HG03139 (cell line): ENCODE results near the gene COQ8A.
"Not testable (repeated sequence)": the region's sequence is repeated elsewhere in the genome, so short reads cannot be mapped to it uniquely, and the experiment has no call there.

Source experiments
- ATAC-seq: cut with Tn5 transposase; IDR thresholded peaks from one replicate; pipeline ENCODE4 v1.9.1; 2021; ENCODE audit not compliant: unreplicated experiment

The COQ8A gene

GRCh38 chr1:226920446-226920894 is 19.6 kb upstream of the COQ8A start:
- ATAC-seq, result no peak

GRCh38 chr1:226921504-226921903 is 18.6 kb upstream of the COQ8A start:
- ATAC-seq, result no peak

GRCh38 chr1:226929260-226930111 is 10.6 kb upstream of the COQ8A start:
- not testable (repeated sequence) for ATAC-seq

GRCh38 chr1:226934483-226935237 is 5.4 kb upstream of the COQ8A start:
- ATAC-seq, result no peak

- no peak for ATAC-seq
Observed at GRCh38 chr1:226937940-226938725, 2.0 kb upstream of the COQ8A start.

- ATAC-seq, result no peak
Observed at GRCh38 chr1:226938903-226939437, 1.1 kb upstream of the COQ8A start.

GRCh38 chr1:226939438-226940028 is 561 bp upstream of the COQ8A start:
- peak; percentile 31 for ATAC-seq

- no peak for ATAC-seq
Observed at GRCh38 chr1:226940806-226941067, 643 bp downstream of the COQ8A start.

- no peak for ATAC-seq
Observed at GRCh38 chr1:226942392-226942791, 2.3 kb downstream of the COQ8A start.

- no peak for ATAC-seq
Observed at GRCh38 chr1:226943156-226943555, 3.1 kb downstream of the COQ8A start.

GRCh38 chr1:226943927-226944326 is 3.8 kb downstream of the COQ8A start:
- no peak for ATAC-seq

- no peak for ATAC-seq
Observed at GRCh38 chr1:226945106-226945857, 5.2 kb downstream of the COQ8A start.

- ATAC-seq, result no peak
Observed at GRCh38 chr1:226945858-226946245, 5.8 kb downstream of the COQ8A start.

- no peak for ATAC-seq
Observed at GRCh38 chr1:226946285-226946684, 6.2 kb downstream of the COQ8A start.

- ATAC-seq, result no peak
Observed at GRCh38 chr1:226946841-226947240, 6.7 kb downstream of the COQ8A start.

- no peak for ATAC-seq
Observed at GRCh38 chr1:226948051-226948450, 8.0 kb downstream of the COQ8A start.

- ATAC-seq, result no peak
Observed at GRCh38 chr1:226948480-226948879, 8.4 kb downstream of the COQ8A start.

- no peak for ATAC-seq
Observed at GRCh38 chr1:226948996-226949395, 8.9 kb downstream of the COQ8A start.

- no peak for ATAC-seq
Observed at GRCh38 chr1:226949401-226949800, 9.3 kb downstream of the COQ8A start.

GRCh38 chr1:226950316-226950715 is 10.2 kb downstream of the COQ8A start:
- ATAC-seq, result no peak
